WTC11 (cell line): ENCODE data around the gene STIMATE. TPM values are rescaled to one million over a fixed set of nuclear protein-coding genes. Genes with fewer than 3 reads are reported as not detected.

Source experiments
- ATAC-seq: fragments of 200-7000 bp; cut with Tn5 transposase; 2 replicates; pipeline ENCODE4 v1.10.0; 2021; ENCODE audit warnings: mild to moderate bottlenecking, moderate library complexity
- CTCF ChIA-PET: fragments of 300-600 bp; sonication (Branson Sonifier 250); formaldehyde crosslinking; loops from one replicate; lab custom pipeline; 2021; ENCODE audit warnings: antibody characterized with exemption; lab: Charles Lee
- POLR2A ChIA-PET: fragments of 350-600 bp; sonication (Branson Sonifier 250); formaldehyde crosslinking; loops from one replicate; lab custom pipeline; 2021; ENCODE audit warnings: antibody characterized with exemption; lab: Charles Lee
- DNase-seq: peaks from one replicate; pipeline ENCODE4 v3.0.0; 2021; ENCODE audit warnings: low spot score
- H3K27ac Mint-ChIP-seq: 2 replicates; pipeline ENCODE4 v1.8.0; 2021; ENCODE audit warnings: mixed read lengths
- H3K27me3 Mint-ChIP-seq: 2 replicates; pipeline ENCODE4 v1.8.0; 2021; ENCODE audit warnings: low read depth, mild to moderate bottlenecking, moderate library complexity, mixed read lengths
- H3K36me3 Mint-ChIP-seq: 2 replicates; pipeline ENCODE4 v1.8.0; 2021; ENCODE audit warnings: mixed read lengths
- H3K4me1 Mint-ChIP-seq: 2 replicates; pipeline ENCODE4 v1.8.0; 2022; ENCODE audit warnings: mixed read lengths
- H3K4me3 Mint-ChIP-seq: 2 replicates; pipeline ENCODE4 v1.8.0; 2021; ENCODE audit warnings: mild to moderate bottlenecking, moderate library complexity, mixed read lengths
- H3K9me3 Mint-ChIP-seq: 2 replicates; pipeline ENCODE4 v1.8.0; 2021; ENCODE audit warnings: mixed read lengths
- CBFB ChIP-seq: sonication (generic); formaldehyde crosslinking; IDR thresholded peaks from 2 replicates; pipeline ENCODE4 v1.8.1; 2022; ENCODE audit warnings: mild to moderate bottlenecking, low read depth, missing genetic modification reagents
- CREM ChIP-seq: sonication (generic); formaldehyde crosslinking; IDR thresholded peaks from 2 replicates; pipeline ENCODE4 v1.8.1; 2022; ENCODE audit warnings: mild to moderate bottlenecking, missing genetic modification reagents, moderate library complexity
- EMX1 ChIP-seq: fragments of 250-450 bp; sonication (Bioruptor Pico); IDR thresholded peaks from 2 replicates; pipeline ENCODE4 v1.8.0; 2021; ENCODE audit warnings: mild to moderate bottlenecking
- FOXP1 ChIP-seq: sonication (generic); formaldehyde crosslinking; IDR thresholded peaks from 2 replicates; pipeline ENCODE4 v1.8.0; 2022; ENCODE audit warnings: missing genetic modification reagents, mild to moderate bottlenecking, moderate library complexity, borderline replicate concordance
- IRF2 ChIP-seq: sonication (generic); formaldehyde crosslinking; IDR thresholded peaks from 2 replicates; pipeline ENCODE4 v1.8.0; 2022; ENCODE audit warnings: low read depth, missing genetic modification reagents, borderline replicate concordance
- KAT7 ChIP-seq: sonication (generic); formaldehyde crosslinking; IDR thresholded peaks from 2 replicates; pipeline ENCODE4 v1.8.1; 2023; ENCODE audit warnings: missing genetic modification reagents, mild to moderate bottlenecking, borderline replicate concordance
- MAX ChIP-seq: sonication (generic); formaldehyde crosslinking; IDR thresholded peaks from 2 replicates; pipeline ENCODE4 v1.8.0; 2022; ENCODE audit warnings: mild to moderate bottlenecking, missing genetic modification reagents
- MXD4 ChIP-seq: fragments of 250-450 bp; sonication (Bioruptor Pico); IDR thresholded peaks from 2 replicates; pipeline ENCODE4 v1.8.0; 2021; ENCODE audit warnings: mild to moderate bottlenecking, moderate library complexity, borderline replicate concordance
- NR3C1 ChIP-seq: sonication (generic); formaldehyde crosslinking; conservative IDR thresholded peaks from 2 replicates; pipeline ENCODE4 v1.8.1; 2023; ENCODE audit warnings: low read depth, mild to moderate bottlenecking, missing genetic modification reagents
- TEAD1 ChIP-seq: sonication (generic); formaldehyde crosslinking; IDR thresholded peaks from 2 replicates; pipeline ENCODE4 v1.8.0; 2022; ENCODE audit warnings: mild to moderate bottlenecking, missing genetic modification reagents
- ZBTB43 ChIP-seq: sonication (generic); formaldehyde crosslinking; IDR thresholded peaks from 2 replicates; pipeline ENCODE4 v1.8.1; 2023; ENCODE audit warnings: mild to moderate bottlenecking, missing genetic modification reagents
- ZNF532 ChIP-seq: fragments of 250-450 bp; sonication (Bioruptor Pico); IDR thresholded peaks from 2 replicates; pipeline ENCODE4 v1.9.0; 2021; ENCODE audit warnings: mild to moderate bottlenecking, borderline replicate concordance
- total RNA-seq: library from RNA; stranded (reverse); gene quantifications from 3 replicates; pipeline ENCODE4 v1.2.3, GENCODE V29; 2021
- TF ChIP-seq, protein P1 (sequence below): sonication (generic); formaldehyde crosslinking; IDR thresholded peaks from 2 replicates; pipeline ENCODE4 v1.8.1; 2022; ENCODE audit warnings: mild to moderate bottlenecking, moderate library complexity, missing genetic modification reagents
- TF ChIP-seq, protein P2 (sequence below): sonication (generic); formaldehyde crosslinking; IDR thresholded peaks from 2 replicates; pipeline ENCODE4 v1.8.0; 2022; ENCODE audit warnings: mild to moderate bottlenecking, missing genetic modification reagents
- TF ChIP-seq, protein P3 (sequence below): fragments of 250-450 bp; sonication (Bioruptor Pico); conservative IDR thresholded peaks from 2 replicates; pipeline ENCODE4 v1.9.0; 2021; ENCODE audit warnings: mild to moderate bottlenecking
- TF ChIP-seq, protein P4 (sequence below): fragments of 250-450 bp; sonication (Bioruptor Pico); IDR thresholded peaks from 2 replicates; pipeline ENCODE4 v2.1.2; 2022; ENCODE audit warnings: mild to moderate bottlenecking, moderate library complexity
- TF ChIP-seq, protein P5 (sequence below): sonication (generic); formaldehyde crosslinking; IDR thresholded peaks from 2 replicates; pipeline ENCODE4 v1.8.0; 2022; ENCODE audit warnings: missing genetic modification reagents

The STIMATE gene
- total RNA-seq, 1 experiment from 2014 or later, result 35.5 TPM

- H3K36me3 Mint-ChIP-seq, result no peaks in the 10 kb centered on the region
- POLR2A ChIA-PET, result no interaction called here
- TF ChIP-seq IRF2 (CRISPR knock-in tag) (no peak), ZNF532 (no peak), EMX1 (CRISPR knock-in tag) (no peak), TEAD1 (no peak), FOXP1 (CRISPR knock-in tag) (no peak), CBFB (CRISPR knock-in tag) (no peak), MXD4 (CRISPR knock-in tag) (no peak), NR3C1 (CRISPR knock-in tag) (no peak), CREM (CRISPR knock-in tag) (no peak), ZBTB43 (CRISPR knock-in tag) (no peak), KAT7 (CRISPR knock-in tag) (no peak), MAX (CRISPR knock-in tag) (no peak)
- TF ChIP-seq, protein P1, sequence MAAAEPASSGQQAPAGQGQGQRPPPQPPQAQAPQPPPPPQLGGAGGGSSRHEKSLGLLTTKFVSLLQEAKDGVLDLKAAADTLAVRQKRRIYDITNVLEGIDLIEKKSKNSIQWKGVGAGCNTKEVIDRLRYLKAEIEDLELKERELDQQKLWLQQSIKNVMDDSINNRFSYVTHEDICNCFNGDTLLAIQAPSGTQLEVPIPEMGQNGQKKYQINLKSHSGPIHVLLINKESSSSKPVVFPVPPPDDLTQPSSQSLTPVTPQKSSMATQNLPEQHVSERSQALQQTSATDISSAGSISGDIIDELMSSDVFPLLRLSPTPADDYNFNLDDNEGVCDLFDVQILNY (CRISPR knock-in tag), result no peak
- TF ChIP-seq, protein P2, sequence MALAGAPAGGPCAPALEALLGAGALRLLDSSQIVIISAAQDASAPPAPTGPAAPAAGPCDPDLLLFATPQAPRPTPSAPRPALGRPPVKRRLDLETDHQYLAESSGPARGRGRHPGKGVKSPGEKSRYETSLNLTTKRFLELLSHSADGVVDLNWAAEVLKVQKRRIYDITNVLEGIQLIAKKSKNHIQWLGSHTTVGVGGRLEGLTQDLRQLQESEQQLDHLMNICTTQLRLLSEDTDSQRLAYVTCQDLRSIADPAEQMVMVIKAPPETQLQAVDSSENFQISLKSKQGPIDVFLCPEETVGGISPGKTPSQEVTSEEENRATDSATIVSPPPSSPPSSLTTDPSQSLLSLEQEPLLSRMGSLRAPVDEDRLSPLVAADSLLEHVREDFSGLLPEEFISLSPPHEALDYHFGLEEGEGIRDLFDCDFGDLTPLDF (CRISPR knock-in tag), result no peak
- TF ChIP-seq, protein P3, sequence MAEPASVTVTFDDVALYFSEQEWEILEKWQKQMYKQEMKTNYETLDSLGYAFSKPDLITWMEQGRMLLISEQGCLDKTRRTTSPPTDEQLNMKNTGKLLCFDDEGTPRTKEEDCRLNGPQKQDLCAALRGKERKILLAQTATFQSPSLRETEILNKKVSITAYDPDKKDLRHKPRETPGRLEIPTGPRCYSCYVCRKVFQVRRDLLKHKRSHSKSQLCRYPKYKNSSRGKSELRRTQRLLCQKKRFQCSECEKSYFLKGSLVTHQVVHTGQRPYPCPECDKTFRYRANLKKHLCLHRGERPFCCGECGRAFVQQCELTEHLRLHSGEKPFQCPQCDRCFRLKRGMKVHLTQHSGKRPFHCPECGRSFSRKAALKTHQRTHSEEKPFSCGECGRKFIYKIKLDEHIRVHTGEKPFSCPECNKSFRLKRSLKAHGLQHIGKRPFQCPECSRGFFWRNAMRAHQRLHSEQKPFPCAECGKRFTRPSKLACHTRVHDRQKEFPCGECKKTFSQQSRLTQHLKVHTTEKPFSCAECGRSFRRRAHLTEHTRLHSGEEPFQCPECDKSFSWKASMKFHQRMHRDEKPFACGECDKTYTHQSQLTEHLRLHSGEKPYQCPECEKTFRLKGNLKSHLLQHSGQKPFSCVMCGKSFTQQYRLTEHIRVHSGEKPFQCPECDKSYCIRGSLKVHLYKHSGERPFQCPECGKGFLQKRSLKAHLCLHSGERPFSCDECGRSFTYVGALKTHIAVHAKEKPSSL (CRISPR knock-in tag), result no peak
- TF ChIP-seq, protein P4, sequence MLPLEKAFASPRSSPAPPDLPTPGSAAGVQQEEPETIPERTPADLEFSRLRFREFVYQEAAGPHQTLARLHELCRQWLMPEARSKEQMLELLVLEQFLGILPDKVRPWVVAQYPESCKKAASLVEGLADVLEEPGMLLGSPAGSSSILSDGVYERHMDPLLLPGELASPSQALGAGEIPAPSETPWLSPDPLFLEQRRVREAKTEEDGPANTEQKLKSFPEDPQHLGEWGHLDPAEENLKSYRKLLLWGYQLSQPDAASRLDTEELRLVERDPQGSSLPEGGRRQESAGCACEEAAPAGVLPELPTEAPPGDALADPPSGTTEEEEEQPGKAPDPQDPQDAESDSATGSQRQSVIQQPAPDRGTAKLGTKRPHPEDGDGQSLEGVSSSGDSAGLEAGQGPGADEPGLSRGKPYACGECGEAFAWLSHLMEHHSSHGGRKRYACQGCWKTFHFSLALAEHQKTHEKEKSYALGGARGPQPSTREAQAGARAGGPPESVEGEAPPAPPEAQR, result no peak
- TF ChIP-seq, protein P5, sequence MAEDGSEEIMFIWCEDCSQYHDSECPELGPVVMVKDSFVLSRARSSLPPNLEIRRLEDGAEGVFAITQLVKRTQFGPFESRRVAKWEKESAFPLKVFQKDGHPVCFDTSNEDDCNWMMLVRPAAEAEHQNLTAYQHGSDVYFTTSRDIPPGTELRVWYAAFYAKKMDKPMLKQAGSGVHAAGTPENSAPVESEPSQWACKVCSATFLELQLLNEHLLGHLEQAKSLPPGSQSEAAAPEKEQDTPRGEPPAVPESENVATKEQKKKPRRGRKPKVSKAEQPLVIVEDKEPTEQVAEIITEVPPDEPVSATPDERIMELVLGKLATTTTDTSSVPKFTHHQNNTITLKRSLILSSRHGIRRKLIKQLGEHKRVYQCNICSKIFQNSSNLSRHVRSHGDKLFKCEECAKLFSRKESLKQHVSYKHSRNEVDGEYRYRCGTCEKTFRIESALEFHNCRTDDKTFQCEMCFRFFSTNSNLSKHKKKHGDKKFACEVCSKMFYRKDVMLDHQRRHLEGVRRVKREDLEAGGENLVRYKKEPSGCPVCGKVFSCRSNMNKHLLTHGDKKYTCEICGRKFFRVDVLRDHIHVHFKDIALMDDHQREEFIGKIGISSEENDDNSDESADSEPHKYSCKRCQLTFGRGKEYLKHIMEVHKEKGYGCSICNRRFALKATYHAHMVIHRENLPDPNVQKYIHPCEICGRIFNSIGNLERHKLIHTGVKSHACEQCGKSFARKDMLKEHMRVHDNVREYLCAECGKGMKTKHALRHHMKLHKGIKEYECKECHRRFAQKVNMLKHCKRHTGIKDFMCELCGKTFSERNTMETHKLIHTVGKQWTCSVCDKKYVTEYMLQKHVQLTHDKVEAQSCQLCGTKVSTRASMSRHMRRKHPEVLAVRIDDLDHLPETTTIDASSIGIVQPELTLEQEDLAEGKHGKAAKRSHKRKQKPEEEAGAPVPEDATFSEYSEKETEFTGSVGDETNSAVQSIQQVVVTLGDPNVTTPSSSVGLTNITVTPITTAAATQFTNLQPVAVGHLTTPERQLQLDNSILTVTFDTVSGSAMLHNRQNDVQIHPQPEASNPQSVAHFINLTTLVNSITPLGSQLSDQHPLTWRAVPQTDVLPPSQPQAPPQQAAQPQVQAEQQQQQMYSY, result no peak
- H3K27ac Mint-ChIP-seq, result no peak overlapping the region
- CTCF ChIA-PET, result interaction anchor here (5.1 to 5.5 kb wide), 2 partner anchors 10 to 18 kb away, joined by 25 to 34 read pairs; no protein-coding TSS in a partner anchor
- H3K4me3 Mint-ChIP-seq, result no peak overlapping the region
- no peak for DNase-seq
- H3K4me1 Mint-ChIP-seq, result no peaks in the 10 kb centered on the region
- H3K9me3 Mint-ChIP-seq, result no peaks in the 10 kb centered on the region
- no peak for ATAC-seq
- H3K27me3 Mint-ChIP-seq, result peaks cover 3% of the 10 kb centered on the region; the same call in 1 of the 2 replicates
Measured at GRCh38 chr3:52810923-52811322, 86.4 kb downstream of the STIMATE start.
